GM18508 (cell line): ENCODE results near the gene SLC25A6.
"Not testable (repeated sequence)": the region's sequence is repeated elsewhere in the genome, so short reads cannot be mapped to it uniquely, and the experiment has no call there.

Experiments used
- ATAC-seq: cut with Tn5 transposase; IDR thresholded peaks from one replicate; pipeline ENCODE4 v1.9.1; 2021; ENCODE audit warnings: moderate number of reproducible peaks; ENCODE audit not compliant: insufficient read depth, unreplicated experiment

The SLC25A6 gene

GRCh38 chrX:1416327-1416784, 24.4 kb upstream of the SLC25A6 start:
- no peak for ATAC-seq

GRCh38 chrX:1412551-1413161, 20.7 kb upstream of the SLC25A6 start:
- ATAC-seq: no peak

GRCh38 chrX:1411326-1411725, 19.4 kb upstream of the SLC25A6 start:
- no peak for ATAC-seq

GRCh38 chrX:1407035-1407434, 15.1 kb upstream of the SLC25A6 start:
- no peak for ATAC-seq

- not testable (repeated sequence) for ATAC-seq
Observed at GRCh38 chrX:1405769-1406168, 13.9 kb upstream of the SLC25A6 start.

- not testable (repeated sequence) for ATAC-seq
Observed at GRCh38 chrX:1403867-1404266, 12.0 kb upstream of the SLC25A6 start.

- ATAC-seq: no peak
Observed at GRCh38 chrX:1403228-1403627, 11.3 kb upstream of the SLC25A6 start.

GRCh38 chrX:1401611-1402430, 9.9 kb upstream of the SLC25A6 start:
- no peak for ATAC-seq

- ATAC-seq: no peak
Observed at GRCh38 chrX:1400742-1401471, 9.0 kb upstream of the SLC25A6 start.

GRCh38 chrX:1400049-1400448, 8.1 kb upstream of the SLC25A6 start:
- ATAC-seq: no peak

GRCh38 chrX:1398431-1399340, 6.8 kb upstream of the SLC25A6 start:
- no peak for ATAC-seq

GRCh38 chrX:1397441-1398270, 5.7 kb upstream of the SLC25A6 start:
- no peak for ATAC-seq

GRCh38 chrX:1397001-1397400, 5.1 kb upstream of the SLC25A6 start:
- no peak for ATAC-seq

- ATAC-seq: no peak
Observed at GRCh38 chrX:1395646-1396216, 3.8 kb upstream of the SLC25A6 start.

- no peak for ATAC-seq
Observed at GRCh38 chrX:1394731-1395501, 3.0 kb upstream of the SLC25A6 start.

- no peak for ATAC-seq
Observed at GRCh38 chrX:1393871-1394615, 2.1 kb upstream of the SLC25A6 start.

GRCh38 chrX:1392376-1393068, 609 bp upstream of the SLC25A6 start:
- ATAC-seq: no peak
